B cell (primary cell): ENCODE data around the gene BDKRB1.

Experiments
- EZH2 ChIP-seq: IDR thresholded peaks from 2 replicates; pipeline ENCODE4 v1.6.1; 2012; ENCODE audit warnings: borderline replicate concordance, low read depth, mild to moderate bottlenecking, moderate library complexity, low read length; ENCODE audit not compliant: insufficient read depth, poor library complexity, severe bottlenecking
- TF ChIP-seq, protein P1 (sequence below): fragments of 200-600 bp; IDR thresholded peaks from one replicate; pipeline ENCODE4 v1.8.0; 2022; ENCODE audit warnings: antibody characterized with exemption, mild to moderate bottlenecking

DNA sequence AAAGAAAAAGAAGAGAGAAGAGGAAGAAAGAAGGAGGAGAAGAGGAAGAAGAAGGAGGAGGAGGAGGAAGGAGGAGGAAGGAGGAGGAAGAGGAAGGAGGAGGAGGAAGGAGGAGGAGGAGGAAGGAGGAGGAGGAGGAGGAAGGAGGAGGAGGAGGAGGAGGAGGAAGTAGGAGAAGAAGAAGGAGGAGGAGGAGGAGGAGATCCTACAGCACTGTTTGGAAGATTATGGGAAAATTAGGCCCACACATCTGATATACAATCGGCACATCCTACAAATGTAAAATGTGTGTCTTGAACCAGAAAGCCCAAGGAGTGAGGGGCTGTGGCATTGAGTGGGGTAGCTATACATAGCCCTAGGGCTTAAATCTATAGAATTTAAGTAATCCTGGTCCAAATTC lies 39.4 kb upstream of the BDKRB1 start:
- TF ChIP-seq EZH2 = no peak
- TF ChIP-seq, protein P1, sequence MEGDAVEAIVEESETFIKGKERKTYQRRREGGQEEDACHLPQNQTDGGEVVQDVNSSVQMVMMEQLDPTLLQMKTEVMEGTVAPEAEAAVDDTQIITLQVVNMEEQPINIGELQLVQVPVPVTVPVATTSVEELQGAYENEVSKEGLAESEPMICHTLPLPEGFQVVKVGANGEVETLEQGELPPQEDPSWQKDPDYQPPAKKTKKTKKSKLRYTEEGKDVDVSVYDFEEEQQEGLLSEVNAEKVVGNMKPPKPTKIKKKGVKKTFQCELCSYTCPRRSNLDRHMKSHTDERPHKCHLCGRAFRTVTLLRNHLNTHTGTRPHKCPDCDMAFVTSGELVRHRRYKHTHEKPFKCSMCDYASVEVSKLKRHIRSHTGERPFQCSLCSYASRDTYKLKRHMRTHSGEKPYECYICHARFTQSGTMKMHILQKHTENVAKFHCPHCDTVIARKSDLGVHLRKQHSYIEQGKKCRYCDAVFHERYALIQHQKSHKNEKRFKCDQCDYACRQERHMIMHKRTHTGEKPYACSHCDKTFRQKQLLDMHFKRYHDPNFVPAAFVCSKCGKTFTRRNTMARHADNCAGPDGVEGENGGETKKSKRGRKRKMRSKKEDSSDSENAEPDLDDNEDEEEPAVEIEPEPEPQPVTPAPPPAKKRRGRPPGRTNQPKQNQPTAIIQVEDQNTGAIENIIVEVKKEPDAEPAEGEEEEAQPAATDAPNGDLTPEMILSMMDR = no peak
